ENCODE measurements around the gene SLC25A3. TPM values are rescaled to one million over a fixed set of nuclear protein-coding genes. Genes with fewer than 3 reads are reported as not detected.
"Not testable (repeated sequence)": the region's sequence is repeated elsewhere in the genome, so short reads cannot be mapped to it uniquely, and the experiment has no call there.

The SLC25A3 gene
- total RNA-seq, 1 donor from 2014 or later = 310 TPM

GRCh38 chr12:98594050-98594835 is 757 bp downstream of the SLC25A3 start:
- DNase-seq (ENCODE audit: low spot score) = peak; percentile 54

GRCh38 chr12:98595243-98595988 is 1.9 kb downstream of the SLC25A3 start:
- DNase-seq (ENCODE audit: low spot score) = peak; percentile 37

GRCh38 chr12:98597313-98597712 is 3.8 kb downstream of the SLC25A3 start:
- DNase-seq (ENCODE audit: low spot score) = not testable (repeated sequence)

GRCh38 chr12:98601924-98602323 is 8.4 kb downstream of the SLC25A3 start:
- DNase-seq (ENCODE audit: low spot score) = no peak

- no peak for DNase-seq (ENCODE audit: low spot score)
Measured at GRCh38 chr12:98606359-98606988, 13.0 kb downstream of the SLC25A3 start.

- DNase-seq (ENCODE audit: low spot score) = no peak
Measured at GRCh38 chr12:98610596-98610995, 17.1 kb downstream of the SLC25A3 start.

- no peak for DNase-seq (ENCODE audit: low spot score)
Measured at GRCh38 chr12:98612696-98613334, 19.3 kb downstream of the SLC25A3 start.

- peak; percentile 23 for DNase-seq (ENCODE audit: low spot score)
Measured at GRCh38 chr12:98618952-98619351, 25.5 kb downstream of the SLC25A3 start.

GRCh38 chr12:98635657-98636323 is 42.3 kb downstream of the SLC25A3 start:
- peak; percentile 40 for DNase-seq (ENCODE audit: low spot score)

GRCh38 chr12:98637068-98637467 is 43.6 kb downstream of the SLC25A3 start:
- no peak for DNase-seq (ENCODE audit: low spot score)

GRCh38 chr12:98638009-98638408 is 44.5 kb downstream of the SLC25A3 start:
- no peak for DNase-seq (ENCODE audit: low spot score)

- DNase-seq (ENCODE audit: low spot score) = no peak
Measured at GRCh38 chr12:98639491-98639890, 46.0 kb downstream of the SLC25A3 start.

- not testable (repeated sequence) for DNase-seq (ENCODE audit: low spot score)
Measured at GRCh38 chr12:98642801-98643200, 49.3 kb downstream of the SLC25A3 start.

GRCh38 chr12:98644433-98644711 is 50.9 kb downstream of the SLC25A3 start:
- DNase-seq (ENCODE audit: low spot score) = no peak

GRCh38 chr12:98644712-98645571 is 51.5 kb downstream of the SLC25A3 start, which contains the start of the genes APAF1 and IKBIP:
Gene APAF1 (plus strand): TSS chr12:98645290. CDS start chr12:98648360, 3,070 bp downstream.
Gene IKBIP (minus strand): TSS chr12:98644788. CDS start chr12:98644701, 87 bp downstream.
- peak; percentile 98 for DNase-seq (ENCODE audit: low spot score)

- peak; percentile 39 for DNase-seq (ENCODE audit: low spot score)
Measured at GRCh38 chr12:98645572-98646067, 52.1 kb downstream of the SLC25A3 start.

- peak; percentile 14 for DNase-seq (ENCODE audit: low spot score)
Measured at GRCh38 chr12:98646294-98647090, 53.0 kb downstream of the SLC25A3 start.

- DNase-seq (ENCODE audit: low spot score) = no peak
Measured at GRCh38 chr12:98651328-98651727, 57.8 kb downstream of the SLC25A3 start.

- peak; percentile 68 for DNase-seq (ENCODE audit: low spot score)
Measured at GRCh38 chr12:98653866-98654493, 60.5 kb downstream of the SLC25A3 start.
